Prostate gland (tissue), 2 donors: ENCODE measurements around the gene ZNRF1.

ENCODE experiments used
- CTCF ChIP-seq, 4 experiments: fragments of 200-600 bp in 2 of 4; fragments of 450-650 bp in 2 of 4; sonication (generic) in 2 of 4; IDR thresholded peaks; 1 replicate in 3 of 4; 2 replicates in 1 of 4; pipeline ENCODE4 v1.5.1; 2016 to 2019; ENCODE audit warnings: antibody characterized with exemption in 4 of 4, mild to moderate bottlenecking in 2 of 4, moderate library complexity in 2 of 4
- POLR2A ChIP-seq: fragments of 450-650 bp; IDR thresholded peaks from one replicate; pipeline ENCODE4 v1.6.1; 2016; ENCODE audit warnings: antibody characterized with exemption, mild to moderate bottlenecking

GRCh38 chr16:75023009-75023408, 24.2 kb downstream of the ZNRF1 start:
- TF ChIP-seq CTCF (IDR thresholded peaks at IDR 0.05) (no peak), POLR2A (no peak)
